Hepatocyte (in vitro differentiated cells): ENCODE results near the gene CLK2. TPM values are rescaled to one million over a fixed set of nuclear protein-coding genes. Genes with fewer than 3 reads are reported as not detected.

Source experiments
- DNase-seq: peaks from one replicate; pipeline ENCODE4 v3.0.0-alpha.2; 2016; ENCODE audit warnings: low spot score
- H2AFZ ChIP-seq: fragments of 200-600 bp; sonication (generic); 2 replicates; pipeline ENCODE4 v1.6.0; 2016; ENCODE audit warnings: antibody characterized with exemption, mild to moderate bottlenecking
- H3K27ac ChIP-seq: fragments of 200-600 bp; sonication (generic); 2 replicates; pipeline ENCODE4 v1.5.1; 2016; ENCODE audit warnings: mild to moderate bottlenecking
- H3K27me3 ChIP-seq: fragments of 200-600 bp; sonication (generic); 2 replicates; pipeline ENCODE4 v1.6.1; 2016
- H3K36me3 ChIP-seq: fragments of 200-600 bp; sonication (generic); replicated peaks from 2 replicates; pipeline ENCODE4 v1.5.1; 2016; ENCODE audit warnings: low read depth; ENCODE audit not compliant: insufficient read depth
- H3K4me1 ChIP-seq: fragments of 200-600 bp; sonication (generic); 2 replicates; pipeline ENCODE4 v1.5.1; 2016; ENCODE audit warnings: mild to moderate bottlenecking, moderate library complexity; ENCODE audit not compliant: insufficient read depth
- H3K4me2 ChIP-seq: fragments of 200-600 bp; sonication (generic); 2 replicates; pipeline ENCODE4 v1.6.0; 2016
- H3K4me3 ChIP-seq: fragments of 200-600 bp; sonication (generic); 2 replicates; pipeline ENCODE4 v1.5.1; 2016; ENCODE audit warnings: mild to moderate bottlenecking
- H3K79me2 ChIP-seq: fragments of 200-600 bp; sonication (generic); 2 replicates; pipeline ENCODE4 v1.6.0; 2017; ENCODE audit warnings: mild to moderate bottlenecking
- H3K9me2 ChIP-seq: fragments of 200-600 bp; sonication (generic); replicated peaks from 2 replicates; pipeline ENCODE4 v1.6.0; 2017; ENCODE audit warnings: mild to moderate bottlenecking; ENCODE audit not compliant: insufficient read depth
- H3K9me3 ChIP-seq: fragments of 200-600 bp; sonication (generic); 2 replicates; pipeline ENCODE4 v1.5.1; 2016; ENCODE audit warnings: low read depth, mild to moderate bottlenecking
- H4K20me1 ChIP-seq: fragments of 200-600 bp; sonication (generic); 2 replicates; pipeline ENCODE4 v1.6.0; 2016; ENCODE audit warnings: mild to moderate bottlenecking; ENCODE audit not compliant: insufficient read depth, poor library complexity, severe bottlenecking
- EZH2 ChIP-seq: fragments of 200-600 bp; sonication (generic); IDR thresholded peaks from 2 replicates; pipeline ENCODE4 v1.6.1; 2016; ENCODE audit warnings: antibody characterized with exemption, mild to moderate bottlenecking, borderline replicate concordance
- EZH2phosphoT487 ChIP-seq: fragments of 200-600 bp; sonication (generic); IDR thresholded peaks from one replicate; pipeline ENCODE4 v1.6.1; 2018; ENCODE audit warnings: antibody characterized with exemption, mild to moderate bottlenecking, low read depth, moderate library complexity; ENCODE audit not compliant: unreplicated experiment, severe bottlenecking
- WGBS: methylation state at CpG from one replicate; pipeline ENCODE4 v1.1.6; 2016; ENCODE audit warnings: low lambda C conversion rate; ENCODE audit errors: missing lambda C conversion rate; 5-methylcytosine and 5-hydroxymethylcytosine counted together
- polyA plus RNA-seq: library from polyadenylated mRNA; unstranded; fragments of >200 nt; fragmentation: Nextera tagmentation; extraction: Ambion mirVana; gene quantifications from 2 replicates; pipeline ENCODE4 v1.2.1, GENCODE V29; 2016
- total RNA-seq: library from RNA; depleted of rRNA; stranded (reverse); fragments of >200 nt; gene quantifications from 2 replicates; pipeline ENCODE4 v1.2.3, GENCODE V29; 2014
- TF ChIP-seq, protein P1 (sequence below): fragments of 200-600 bp; sonication (generic); IDR thresholded peaks from 2 replicates; pipeline ENCODE4 v1.5.1; 2016; ENCODE audit warnings: antibody characterized with exemption, mild to moderate bottlenecking; ENCODE audit not compliant: poor library complexity

CLK2 gene
- total and polyA plus RNA-seq, 2 experiments from 2014 or later = 18.6 to 48.7 TPM

DNA sequence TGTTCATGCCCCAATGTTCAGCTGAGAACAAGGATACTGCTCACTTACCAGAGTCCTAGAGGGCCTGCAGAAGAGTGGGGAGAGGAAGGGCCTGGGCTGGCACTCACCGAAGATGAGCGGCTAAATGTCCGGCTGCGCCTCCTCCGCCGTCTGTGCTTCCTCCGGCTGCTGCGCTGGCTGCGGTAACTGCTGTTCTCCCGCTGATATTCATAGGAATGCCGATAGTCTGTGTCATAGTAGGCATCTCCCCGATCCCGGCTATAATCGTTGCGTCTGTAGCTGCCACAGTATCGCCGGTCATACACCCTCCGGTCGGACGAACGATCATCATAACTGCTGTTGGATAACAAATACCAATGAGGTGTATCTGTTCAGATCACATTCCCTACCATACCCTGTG, 3.9 kb downstream of the CLK2 start:
- 98% methylated on average over 21 of the region's 21 CpGs for WGBS

DNA sequence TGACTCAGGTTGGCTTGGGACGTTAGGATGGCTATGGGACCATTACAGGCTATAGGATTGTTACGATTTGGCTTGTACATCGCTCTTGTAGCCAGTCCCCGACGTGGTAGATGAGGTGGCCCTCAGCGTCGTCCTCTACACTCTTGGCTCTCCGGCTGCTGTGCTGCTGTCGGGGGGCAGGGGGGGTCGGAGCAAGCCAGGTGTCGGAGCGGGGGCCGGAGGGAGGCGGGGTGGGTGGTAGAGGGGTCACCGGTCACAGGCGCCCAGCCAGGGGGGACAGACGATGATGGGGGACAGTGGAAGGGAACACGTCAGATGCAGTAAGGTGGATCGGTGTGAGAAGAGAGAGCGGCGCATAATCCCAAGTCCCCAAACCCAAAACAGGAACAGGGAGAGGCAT, 4.7 kb downstream of the CLK2 start:
- TF ChIP-seq EZH2 (no peak), EZH2phosphoT487 (no peak)
- TF ChIP-seq, protein P1, sequence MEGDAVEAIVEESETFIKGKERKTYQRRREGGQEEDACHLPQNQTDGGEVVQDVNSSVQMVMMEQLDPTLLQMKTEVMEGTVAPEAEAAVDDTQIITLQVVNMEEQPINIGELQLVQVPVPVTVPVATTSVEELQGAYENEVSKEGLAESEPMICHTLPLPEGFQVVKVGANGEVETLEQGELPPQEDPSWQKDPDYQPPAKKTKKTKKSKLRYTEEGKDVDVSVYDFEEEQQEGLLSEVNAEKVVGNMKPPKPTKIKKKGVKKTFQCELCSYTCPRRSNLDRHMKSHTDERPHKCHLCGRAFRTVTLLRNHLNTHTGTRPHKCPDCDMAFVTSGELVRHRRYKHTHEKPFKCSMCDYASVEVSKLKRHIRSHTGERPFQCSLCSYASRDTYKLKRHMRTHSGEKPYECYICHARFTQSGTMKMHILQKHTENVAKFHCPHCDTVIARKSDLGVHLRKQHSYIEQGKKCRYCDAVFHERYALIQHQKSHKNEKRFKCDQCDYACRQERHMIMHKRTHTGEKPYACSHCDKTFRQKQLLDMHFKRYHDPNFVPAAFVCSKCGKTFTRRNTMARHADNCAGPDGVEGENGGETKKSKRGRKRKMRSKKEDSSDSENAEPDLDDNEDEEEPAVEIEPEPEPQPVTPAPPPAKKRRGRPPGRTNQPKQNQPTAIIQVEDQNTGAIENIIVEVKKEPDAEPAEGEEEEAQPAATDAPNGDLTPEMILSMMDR = no peak
- no peaks in the 10 kb centered on the region for H3K9me3 ChIP-seq
- H3K4me3 ChIP-seq = no peak overlapping the region
- H4K20me1 ChIP-seq = peaks cover 14% of the 10 kb centered on the region
- no peaks in the 10 kb centered on the region for H3K27me3 ChIP-seq
- no peaks in the 10 kb centered on the region for H3K9me2 ChIP-seq
- no peak overlapping the region for H3K27ac ChIP-seq
- no peak overlapping the region for H2AFZ ChIP-seq
- WGBS = 97% methylated on average over 15 of the region's 21 CpGs
- DNase-seq = no peak
- H3K4me2 ChIP-seq = no peak overlapping the region
- peaks cover 38% of the 10 kb centered on the region for H3K79me2 ChIP-seq
- H3K36me3 ChIP-seq = no peaks in the 10 kb centered on the region
- H3K4me1 ChIP-seq = peaks cover 9% of the 10 kb centered on the region

More for the DNA sequence above, 3.9 kb downstream of the CLK2 start:
- Histone ChIP-seq H4K20me1 (peaks cover 14% of the 10 kb centered on the region), H3K27me3 (no peaks in the 10 kb centered on the region), H3K4me1 (peaks cover 9% of the 10 kb centered on the region), H3K27ac (no peak overlapping the region), H3K79me2 (peaks cover 38% of the 10 kb centered on the region), H3K4me3 (no peak overlapping the region), H3K9me2 (no peaks in the 10 kb centered on the region), H3K36me3 (no peaks in the 10 kb centered on the region), H2AFZ (no peak overlapping the region), H3K9me3 (no peaks in the 10 kb centered on the region), H3K4me2 (no peak overlapping the region)
- DNase-seq = no peak
- TF ChIP-seq EZH2phosphoT487 (no peak), EZH2 (no peak)
- TF ChIP-seq, protein P1 = no peak

DNA sequence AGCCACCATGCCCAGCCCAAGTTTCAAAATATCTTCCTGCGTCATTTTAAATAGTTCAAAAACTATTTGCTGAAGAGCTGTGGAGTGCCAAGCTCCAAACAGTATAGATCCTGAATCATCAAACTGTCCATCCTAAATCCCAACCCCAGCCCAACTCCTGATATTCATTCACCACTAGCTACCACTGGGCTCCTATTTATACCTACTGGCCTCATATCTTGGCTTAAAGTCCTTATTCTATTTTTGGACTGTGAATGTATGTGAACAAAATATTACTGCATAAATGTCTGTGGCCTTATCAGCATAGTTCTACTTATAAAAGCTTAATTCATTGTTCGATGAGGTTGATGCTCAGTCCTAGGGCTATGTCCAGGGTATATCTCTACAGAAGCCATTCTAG, 5.9 kb downstream of the CLK2 start:
- no peaks in the 10 kb centered on the region for H3K36me3 ChIP-seq
- no peaks in the 10 kb centered on the region for H3K9me2 ChIP-seq
- H3K27ac ChIP-seq = no peak overlapping the region
- H3K27me3 ChIP-seq = no peaks in the 10 kb centered on the region
- no peak overlapping the region for H2AFZ ChIP-seq
- no peaks in the 10 kb centered on the region for H3K9me3 ChIP-seq
- H3K79me2 ChIP-seq = peaks cover 33% of the 10 kb centered on the region
- peaks cover 8% of the 10 kb centered on the region for H3K4me1 ChIP-seq
- WGBS = 100% methylated on average over 2 of the region's 2 CpGs
- H3K4me2 ChIP-seq = no peak overlapping the region
- peaks cover 11% of the 10 kb centered on the region for H4K20me1 ChIP-seq
- DNase-seq = no peak
- TF ChIP-seq EZH2 = no peak
- no peak for TF ChIP-seq EZH2phosphoT487
- TF ChIP-seq, protein P1 = no peak
- no peak overlapping the region for H3K4me3 ChIP-seq

DNA sequence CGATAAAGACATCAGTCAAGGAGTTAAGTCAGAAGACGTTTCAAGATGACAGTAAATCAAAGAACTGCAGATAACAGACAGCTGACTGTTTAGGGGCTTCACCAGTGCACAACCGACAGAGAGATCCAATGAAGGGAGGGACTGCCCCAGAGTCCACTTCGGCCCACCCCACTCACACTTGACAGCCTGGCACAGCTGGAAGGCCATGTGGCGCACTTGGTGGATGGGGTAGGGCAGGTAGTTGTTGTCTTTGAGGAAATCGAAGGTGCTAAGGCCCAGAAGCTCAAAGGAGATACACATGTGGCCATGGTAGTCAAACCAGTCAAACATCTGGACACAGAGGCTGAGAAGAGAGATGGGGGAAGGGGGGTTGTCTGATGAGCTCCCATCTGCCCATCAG, 6.8 kb downstream of the CLK2 start:
- peaks cover 4% of the 10 kb centered on the region for H4K20me1 ChIP-seq
- no peaks in the 10 kb centered on the region for H3K9me2 ChIP-seq
- no peaks in the 10 kb centered on the region for H3K27me3 ChIP-seq
- no peak overlapping the region for H3K4me3 ChIP-seq
- H3K36me3 ChIP-seq = no peaks in the 10 kb centered on the region
- no peak overlapping the region for H2AFZ ChIP-seq
- no peaks in the 10 kb centered on the region for H3K9me3 ChIP-seq
- 92% methylated on average over 6 of the region's 6 CpGs for WGBS
- no peaks in the 10 kb centered on the region for H3K4me1 ChIP-seq
- TF ChIP-seq, protein P1 = no peak
- TF ChIP-seq EZH2phosphoT487 = no peak
- no peak for TF ChIP-seq EZH2
- no peak overlapping the region for H3K4me2 ChIP-seq
- no peak overlapping the region for H3K27ac ChIP-seq
- DNase-seq = no peak
- peaks cover 26% of the 10 kb centered on the region for H3K79me2 ChIP-seq
